Measurements from ENCODE around the gene HELLS. TPM values are rescaled to one million over a fixed set of nuclear protein-coding genes. Genes with fewer than 3 reads are reported as not detected.
"Not testable (repeated sequence)": the region's sequence is repeated elsewhere in the genome, so short reads cannot be mapped to it uniquely, and the experiment has no call there.

Gene HELLS
- total RNA-seq, 1 donor: 39.7 TPM

DNA sequence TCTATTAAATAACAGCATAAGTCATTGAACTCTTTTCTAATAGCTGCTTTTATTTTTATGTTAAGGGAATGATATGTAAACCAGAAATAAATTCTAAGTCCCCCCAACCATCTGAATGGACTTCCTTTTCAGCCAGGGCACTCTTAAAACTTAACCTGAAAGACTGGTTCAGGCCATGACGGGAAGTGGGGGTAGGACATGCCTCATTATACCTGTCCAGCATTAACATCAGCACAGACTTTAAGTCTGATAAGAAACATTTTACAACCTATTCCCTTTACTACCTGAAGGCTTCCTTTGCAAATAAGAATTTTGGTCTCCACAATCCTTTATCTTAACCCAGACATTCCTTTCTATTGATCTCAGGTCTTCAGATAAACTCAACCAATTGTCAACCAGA is 81.9 kb downstream of the HELLS start:
- DNase-seq (ENCODE audit: low read depth): no peak
- no peak overlapping the region for H3K4me3 ChIP-seq (ENCODE audit: low read depth, low read length)
- TF ChIP-seq, protein P1, sequence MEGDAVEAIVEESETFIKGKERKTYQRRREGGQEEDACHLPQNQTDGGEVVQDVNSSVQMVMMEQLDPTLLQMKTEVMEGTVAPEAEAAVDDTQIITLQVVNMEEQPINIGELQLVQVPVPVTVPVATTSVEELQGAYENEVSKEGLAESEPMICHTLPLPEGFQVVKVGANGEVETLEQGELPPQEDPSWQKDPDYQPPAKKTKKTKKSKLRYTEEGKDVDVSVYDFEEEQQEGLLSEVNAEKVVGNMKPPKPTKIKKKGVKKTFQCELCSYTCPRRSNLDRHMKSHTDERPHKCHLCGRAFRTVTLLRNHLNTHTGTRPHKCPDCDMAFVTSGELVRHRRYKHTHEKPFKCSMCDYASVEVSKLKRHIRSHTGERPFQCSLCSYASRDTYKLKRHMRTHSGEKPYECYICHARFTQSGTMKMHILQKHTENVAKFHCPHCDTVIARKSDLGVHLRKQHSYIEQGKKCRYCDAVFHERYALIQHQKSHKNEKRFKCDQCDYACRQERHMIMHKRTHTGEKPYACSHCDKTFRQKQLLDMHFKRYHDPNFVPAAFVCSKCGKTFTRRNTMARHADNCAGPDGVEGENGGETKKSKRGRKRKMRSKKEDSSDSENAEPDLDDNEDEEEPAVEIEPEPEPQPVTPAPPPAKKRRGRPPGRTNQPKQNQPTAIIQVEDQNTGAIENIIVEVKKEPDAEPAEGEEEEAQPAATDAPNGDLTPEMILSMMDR (IDR thresholded peaks at IDR 0.05; ENCODE audit: insufficient read depth, low read depth, low read length): no peak

DNA sequence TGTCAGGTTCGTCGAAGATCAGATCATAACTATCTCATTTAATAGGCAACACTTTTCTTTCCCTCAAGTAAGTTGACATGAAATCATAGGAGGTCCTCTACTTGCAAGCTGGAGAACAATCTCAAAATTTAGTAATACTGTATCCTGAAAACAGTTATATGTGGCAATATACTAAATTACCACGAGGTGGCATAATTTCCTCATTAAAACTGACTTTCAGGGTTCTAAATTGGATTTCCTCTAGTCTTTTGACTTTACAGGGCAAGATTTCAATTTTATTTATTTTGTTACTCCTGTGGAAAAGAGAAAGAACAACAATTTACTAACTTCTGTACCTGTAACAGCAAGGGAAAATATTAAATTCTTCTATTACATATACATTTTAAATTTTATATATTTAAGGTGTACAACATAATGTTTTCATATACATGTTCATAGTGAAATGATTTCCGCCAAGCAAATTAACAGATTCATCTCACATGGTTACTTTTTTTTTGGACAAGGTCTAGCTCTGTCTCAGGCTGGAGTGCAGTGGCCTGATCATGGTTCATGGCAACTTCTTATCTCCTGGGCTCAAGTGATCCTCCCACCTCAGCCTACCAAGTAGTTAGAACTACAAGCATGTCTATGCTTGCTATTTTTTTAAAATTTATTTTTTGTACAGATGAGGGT is 84.6 kb downstream of the HELLS start:
- no peak overlapping the region for H3K4me3 ChIP-seq (ENCODE audit: low read depth, low read length)
- TF ChIP-seq, protein P1 (IDR thresholded peaks at IDR 0.05; ENCODE audit: insufficient read depth, low read depth, low read length): peak; percentile 49
- peak; percentile 14 for DNase-seq (ENCODE audit: low read depth)

DNA sequence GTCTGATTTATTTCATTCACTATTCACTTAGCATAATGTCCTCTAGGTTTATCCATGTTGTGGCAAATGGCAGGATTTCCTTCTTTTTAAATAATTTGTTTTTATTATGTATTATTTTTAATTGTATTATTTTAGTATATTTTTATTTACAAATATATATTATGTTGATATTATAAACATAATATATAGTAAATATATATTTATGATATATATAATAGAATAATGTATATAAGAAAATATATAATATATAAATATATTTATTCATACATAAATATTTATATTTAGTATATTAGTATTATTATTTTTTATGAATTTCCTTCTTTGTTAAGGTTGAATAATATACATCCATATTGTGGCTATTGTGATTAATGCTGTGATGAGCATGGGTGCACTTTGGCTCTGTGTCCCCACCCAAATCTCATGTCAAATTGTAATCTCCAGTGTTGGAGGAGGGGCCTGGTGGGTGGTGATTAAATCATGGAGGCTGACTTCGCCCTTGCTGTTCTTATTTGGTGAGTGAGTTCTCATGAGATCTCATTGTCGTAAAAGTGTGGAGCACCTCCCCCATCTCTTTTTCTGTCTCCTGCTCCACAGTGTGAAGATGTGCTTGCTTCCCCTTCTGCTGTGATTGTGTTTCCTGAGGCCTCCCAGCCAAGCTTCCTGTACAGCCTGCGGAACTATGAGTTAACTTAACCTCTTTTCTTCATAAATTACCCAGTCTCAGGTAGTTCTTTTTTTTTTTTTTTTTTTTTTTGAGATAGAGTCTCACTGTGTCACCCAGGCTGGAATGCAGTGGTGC is 85.7 kb downstream of the HELLS start:
- no peak for DNase-seq (ENCODE audit: low read depth)
- no peak overlapping the region for H3K4me3 ChIP-seq (ENCODE audit: low read depth, low read length)
- TF ChIP-seq, protein P1 (IDR thresholded peaks at IDR 0.05; ENCODE audit: insufficient read depth, low read depth, low read length): no peak

GRCh38 chr10:94632954-94633353 is 87.4 kb downstream of the HELLS start:
- DNase-seq (ENCODE audit: low read depth): no peak
- H3K4me3 ChIP-seq (ENCODE audit: low read depth, low read length): no peak overlapping the region
- TF ChIP-seq, protein P1 (IDR thresholded peaks at IDR 0.05; ENCODE audit: insufficient read depth, low read depth, low read length): no peak

DNA sequence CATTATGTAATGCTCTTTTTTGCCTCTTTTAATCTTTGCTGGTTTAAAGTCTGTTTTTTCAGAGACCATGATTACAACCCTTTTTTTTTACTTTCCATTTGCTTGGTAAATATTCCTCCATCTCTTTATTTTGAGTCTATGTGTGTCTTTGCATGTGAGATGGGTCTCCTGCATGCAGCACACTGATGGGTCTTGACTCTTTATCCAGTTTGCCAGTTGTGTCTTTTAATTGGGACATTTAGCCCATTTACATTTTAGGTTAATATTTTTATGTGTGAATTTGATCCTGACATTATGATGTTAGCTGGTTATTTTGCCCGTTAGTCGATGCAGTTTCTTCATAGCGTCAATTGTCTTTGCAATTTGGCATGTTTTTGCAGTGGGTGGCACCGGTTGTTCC is 92.5 kb downstream of the HELLS start:
- H3K4me3 ChIP-seq (ENCODE audit: low read depth, low read length); DNase-seq (ENCODE audit: low read depth): not testable (repeated sequence)

GRCh38 chr10:94639902-94640301 is 94.3 kb downstream of the HELLS start:
- no peak overlapping the region for H3K4me3 ChIP-seq (ENCODE audit: low read depth, low read length)

GRCh38 chr10:94640562-94640961 is 95.0 kb downstream of the HELLS start:
- TF ChIP-seq, protein P1 (IDR thresholded peaks at IDR 0.05; ENCODE audit: insufficient read depth, low read depth, low read length): no peak
- DNase-seq (ENCODE audit: low read depth): no peak
- no peak overlapping the region for H3K4me3 ChIP-seq (ENCODE audit: low read depth, low read length)

More at GRCh38 chr10:94639902-94640301, 94.3 kb downstream of the HELLS start:
- DNase-seq (ENCODE audit: low read depth): no peak
- TF ChIP-seq, protein P1 (IDR thresholded peaks at IDR 0.05; ENCODE audit: insufficient read depth, low read depth, low read length): no peak
